Endodermal cell (in vitro differentiated cells): ENCODE data around the gene SAP30. TPM values are rescaled to one million over a fixed set of nuclear protein-coding genes. Genes with fewer than 3 reads are reported as not detected.

Experiments used
- DNase-seq: peaks from one replicate; pipeline ENCODE4 v3.0.0-alpha.2; 2017
- H3K27ac ChIP-seq: 2 replicates; pipeline ENCODE4 v1.5.1; 2013; ENCODE audit warnings: mild to moderate bottlenecking, low read depth, low read length, moderate library complexity
- H3K27me3 ChIP-seq: 2 replicates; pipeline ENCODE4 v1.6.1; 2013; ENCODE audit warnings: mild to moderate bottlenecking, low read length, moderate library complexity; ENCODE audit not compliant: insufficient read depth, control insufficient read depth, poor library complexity, severe bottlenecking
- H3K36me3 ChIP-seq: 2 replicates; pipeline ENCODE4 v1.7.0; 2013; ENCODE audit warnings: mild to moderate bottlenecking, low read length, moderate library complexity; ENCODE audit not compliant: control insufficient read depth, insufficient read depth
- H3K4me1 ChIP-seq: one replicate; pipeline ENCODE4 v1.7.0; 2013; ENCODE audit warnings: low read length; ENCODE audit not compliant: control insufficient read depth, insufficient read depth
- H3K4me3 ChIP-seq: 2 replicates; pipeline ENCODE4 v1.5.1; 2013; ENCODE audit warnings: mild to moderate bottlenecking, low read length, moderate library complexity
- H3K9ac ChIP-seq: 2 replicates; pipeline ENCODE4 v1.6.1; 2013; ENCODE audit warnings: mild to moderate bottlenecking, low read length, moderate library complexity; ENCODE audit not compliant: poor library complexity, severe bottlenecking; ENCODE audit errors: extremely low read depth
- H3K9me3 ChIP-seq: 2 replicates; pipeline ENCODE4 v1.6.1; 2013; ENCODE audit warnings: mild to moderate bottlenecking, low read length, moderate library complexity; ENCODE audit not compliant: control insufficient read depth
- H3K27ac Mint-ChIP-seq: 2 replicates; pipeline ENCODE4 v1.8.0; 2020; ENCODE audit warnings: mixed read lengths
- H3K27me3 Mint-ChIP-seq: 2 replicates; pipeline ENCODE4 v1.8.0; 2021; ENCODE audit warnings: mild to moderate bottlenecking, mixed read lengths; ENCODE audit not compliant: insufficient read depth
- H3K36me3 Mint-ChIP-seq: 2 replicates; pipeline ENCODE4 v1.8.0; 2020; ENCODE audit warnings: low read depth, mixed read lengths
- H3K4me1 Mint-ChIP-seq: 2 replicates; pipeline ENCODE4 v1.8.0; 2020; ENCODE audit warnings: mixed read lengths
- H3K4me3 Mint-ChIP-seq: 2 replicates; pipeline ENCODE4 v1.8.0; 2020; ENCODE audit warnings: mild to moderate bottlenecking, moderate library complexity, mixed read lengths
- H3K9me3 Mint-ChIP-seq: 2 replicates; pipeline ENCODE4 v1.8.0; 2020; ENCODE audit warnings: mild to moderate bottlenecking, mixed read lengths
- WGBS, 2 experiments: methylation state at CpG; one replicate each; pipeline versions ENCODE4 v1.1.5 to v1.1.7; 2013; ENCODE audit warnings: missing lambda C conversion rate in 2 of 2, mixed read lengths in 1 of 2; ENCODE audit not compliant: insufficient coverage in 1 of 2, insufficient read length in 1 of 2; 5-methylcytosine and 5-hydroxymethylcytosine counted together
- total RNA-seq, 2 donors: library from RNA; stranded (reverse); fragmentation: NEBNext Ultra II Directional in 1 of 2; extraction: Animal tissue kit (Norgen Biotek cat#: 25700) in 1 of 2; gene quantifications; 2 replicates in 1 of 2; 3 replicates in 1 of 2; pipeline ENCODE4 v1.2.1, GENCODE V29; 2021
- TF ChIP-seq, protein P1 (sequence below): fragments of 200-600 bp; sonication (generic); conservative IDR thresholded peaks from 2 replicates; pipeline ENCODE4 v1.5.0; 2021; ENCODE audit warnings: antibody characterized with exemption, mild to moderate bottlenecking

The SAP30 gene
- total RNA-seq, 2 donors from 2014 or later, result 8.7 to 10.8 TPM

DNA sequence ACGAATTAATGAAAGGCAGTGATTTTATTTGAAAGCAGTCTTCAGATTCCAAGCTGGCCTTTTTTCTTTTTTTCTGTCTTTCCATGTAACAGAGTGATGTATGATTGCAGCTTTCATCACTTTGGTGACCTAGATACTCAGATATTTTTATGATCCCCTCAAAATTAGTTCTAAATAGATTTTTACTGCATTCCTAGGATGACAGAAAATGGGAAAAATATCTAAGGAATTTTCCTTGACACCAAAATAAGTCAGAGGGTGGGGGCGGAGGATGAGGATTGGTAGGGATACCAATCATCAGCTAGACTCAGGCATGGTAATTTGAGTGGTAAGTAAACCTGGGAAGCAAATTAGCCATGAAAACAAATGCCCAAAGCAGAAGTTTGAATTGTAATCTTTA is 24.7 kb upstream of the SAP30 start:
- H3K36me3 Mint-ChIP-seq, result no peaks in the 10 kb centered on the region
- no peak overlapping the region for H3K27ac Mint-ChIP-seq
- Histone ChIP-seq H3K27me3 (no peaks in the 10 kb centered on the region), H3K9ac (no peak overlapping the region), H3K4me3 (no peak overlapping the region), H3K36me3 (no peaks in the 10 kb centered on the region), H3K9me3 (peaks cover 7% of the 10 kb centered on the region), H3K4me1 (no peaks in the 10 kb centered on the region), H3K27ac (no peak overlapping the region)
- TF ChIP-seq, protein P1, sequence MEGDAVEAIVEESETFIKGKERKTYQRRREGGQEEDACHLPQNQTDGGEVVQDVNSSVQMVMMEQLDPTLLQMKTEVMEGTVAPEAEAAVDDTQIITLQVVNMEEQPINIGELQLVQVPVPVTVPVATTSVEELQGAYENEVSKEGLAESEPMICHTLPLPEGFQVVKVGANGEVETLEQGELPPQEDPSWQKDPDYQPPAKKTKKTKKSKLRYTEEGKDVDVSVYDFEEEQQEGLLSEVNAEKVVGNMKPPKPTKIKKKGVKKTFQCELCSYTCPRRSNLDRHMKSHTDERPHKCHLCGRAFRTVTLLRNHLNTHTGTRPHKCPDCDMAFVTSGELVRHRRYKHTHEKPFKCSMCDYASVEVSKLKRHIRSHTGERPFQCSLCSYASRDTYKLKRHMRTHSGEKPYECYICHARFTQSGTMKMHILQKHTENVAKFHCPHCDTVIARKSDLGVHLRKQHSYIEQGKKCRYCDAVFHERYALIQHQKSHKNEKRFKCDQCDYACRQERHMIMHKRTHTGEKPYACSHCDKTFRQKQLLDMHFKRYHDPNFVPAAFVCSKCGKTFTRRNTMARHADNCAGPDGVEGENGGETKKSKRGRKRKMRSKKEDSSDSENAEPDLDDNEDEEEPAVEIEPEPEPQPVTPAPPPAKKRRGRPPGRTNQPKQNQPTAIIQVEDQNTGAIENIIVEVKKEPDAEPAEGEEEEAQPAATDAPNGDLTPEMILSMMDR, result no peak
- WGBS, 2 experiments, result 43 to 67% methylated on average over 1 to 2 of the region's 2 CpGs
- DNase-seq, result no peak
- H3K4me3 Mint-ChIP-seq, result no peak overlapping the region
- H3K4me1 Mint-ChIP-seq, result peaks cover 25% of the 10 kb centered on the region
- H3K9me3 Mint-ChIP-seq, result no peaks in the 10 kb centered on the region
- H3K27me3 Mint-ChIP-seq, result peaks cover 3% of the 10 kb centered on the region

DNA sequence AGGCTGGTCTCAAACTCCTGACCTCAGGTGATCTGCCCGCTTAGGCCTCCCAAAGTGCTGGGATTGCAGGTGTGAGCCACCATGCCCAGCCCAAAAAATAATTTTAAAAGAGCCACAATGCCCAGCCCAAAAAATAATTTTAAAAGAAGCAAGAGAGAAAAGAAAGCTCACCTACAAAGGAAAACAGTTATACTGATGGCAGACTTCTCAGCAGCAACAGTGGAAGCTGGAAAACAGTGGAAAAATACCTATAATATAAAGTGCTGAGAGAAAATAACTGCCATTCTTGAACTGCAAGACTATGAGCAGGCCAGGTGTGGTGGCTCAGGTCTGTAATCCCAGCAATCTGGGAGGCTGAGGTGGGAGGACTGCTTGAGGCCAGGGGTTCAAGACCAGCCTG is 23.3 kb upstream of the SAP30 start:
- Mint-ChIP-seq H3K4me3 (no peak overlapping the region), H3K36me3 (no peaks in the 10 kb centered on the region), H3K9me3 (no peaks in the 10 kb centered on the region), H3K27me3 (peaks cover 3% of the 10 kb centered on the region), H3K27ac (no peak overlapping the region), H3K4me1 (peaks cover 21% of the 10 kb centered on the region)
- Histone ChIP-seq H3K4me1 (no peaks in the 10 kb centered on the region), H3K9ac (no peak overlapping the region), H3K9me3 (peaks cover 7% of the 10 kb centered on the region), H3K27me3 (no peaks in the 10 kb centered on the region), H3K4me3 (no peak overlapping the region), H3K36me3 (no peaks in the 10 kb centered on the region), H3K27ac (no peak overlapping the region)
- TF ChIP-seq, protein P1, result no peak
- no peak for DNase-seq
- WGBS, 2 experiments, result 100% methylated on average over 1 of the region's 1 CpG; no CpG with 5 or more reads in 1 of the 2 experiments

DNA sequence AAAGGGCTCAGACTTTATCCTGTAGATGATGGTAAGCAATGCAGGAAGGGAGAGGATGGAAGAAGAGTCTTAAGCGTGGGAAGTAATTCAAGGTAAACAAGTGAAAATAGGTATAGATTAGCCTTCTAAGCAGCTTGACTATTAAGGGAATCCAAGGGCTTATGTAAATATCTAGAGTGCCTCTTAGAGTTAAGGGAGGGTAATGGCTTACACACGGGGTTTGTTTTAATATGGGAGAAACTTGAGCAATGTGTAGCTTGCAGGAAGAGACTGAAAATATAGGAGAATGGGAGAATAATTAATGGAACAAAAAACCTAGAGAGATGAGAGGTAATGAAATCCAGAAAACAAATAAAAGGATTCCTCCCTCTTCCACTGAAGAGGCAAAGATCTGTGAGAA is 12.8 kb upstream of the SAP30 start:
- DNase-seq, result no peak
- peaks cover 33% of the 10 kb centered on the region for H3K27me3 ChIP-seq
- 71 to 73% methylated on average over 2 of the region's 2 CpGs for WGBS, 2 experiments
- Mint-ChIP-seq H3K9me3 (peaks cover 5% of the 10 kb centered on the region), H3K27ac (no peak overlapping the region), H3K4me1 (no peaks in the 10 kb centered on the region), H3K4me3 (no peak overlapping the region), H3K27me3 (peaks cover 11% of the 10 kb centered on the region), H3K36me3 (no peaks in the 10 kb centered on the region)
- peaks cover 4% of the 10 kb centered on the region for H3K9me3 ChIP-seq
- no peaks in the 10 kb centered on the region for H3K36me3 ChIP-seq
- H3K4me3 ChIP-seq, result no peak overlapping the region
- TF ChIP-seq, protein P1, result no peak
- no peak overlapping the region for H3K9ac ChIP-seq
- H3K4me1 ChIP-seq, result no peaks in the 10 kb centered on the region
- H3K27ac ChIP-seq, result no peak overlapping the region
